Kidney (tissue), 14 donors: ENCODE data around the gene COA3. TPM values are rescaled to one million over a fixed set of nuclear protein-coding genes. Genes with fewer than 3 reads are reported as not detected.
A peak's percentile ranks its signal among the peaks of the same experiment; 100 is the strongest.

Experiments
- DNase-seq, 5 donors: peaks; one replicate each; pipeline ENCODE4 v3.0.0-alpha.2; 2013 to 2020
- FAIRE-seq: peaks from 2 replicates; lab custom pipeline; 2012; peaks lifted over from hg19 to GRCh38; lab: Jason Lieb, UNC
- H3K27ac ChIP-seq, 2 donors: one replicate each; pipeline ENCODE4 v1.7.0; 2013; ENCODE audit warnings: low read depth in 2 of 2, low read length in 2 of 2, inconsistent platforms in 1 of 2
- H3K27me3 ChIP-seq: one replicate; pipeline ENCODE4 v1.7.1; 2013; ENCODE audit warnings: low read length, inconsistent platforms; ENCODE audit not compliant: control insufficient read depth, insufficient read depth
- H3K36me3 ChIP-seq, 3 donors: one replicate each; pipeline versions ENCODE4 v1.7.0 to v1.7.1; 2013; ENCODE audit warnings: low read length in 3 of 3, control low read depth in 1 of 3, inconsistent platforms in 1 of 3; ENCODE audit not compliant: insufficient read depth in 3 of 3, control insufficient read depth in 2 of 3
- H3K4me1 ChIP-seq, 3 donors: one replicate each; pipeline versions ENCODE4 v1.7.0 to v1.7.1; 2013; ENCODE audit warnings: low read length in 3 of 3, inconsistent platforms in 1 of 3, low read depth in 1 of 3; ENCODE audit not compliant: control insufficient read depth in 2 of 3, insufficient read depth in 2 of 3
- H3K4me3 ChIP-seq, 3 donors: one replicate each; pipeline versions ENCODE4 v1.7.0 to v1.8.1; 2013; ENCODE audit warnings: low read length in 3 of 3, control low read depth in 1 of 3, inconsistent platforms in 1 of 3
- H3K9ac ChIP-seq, 3 donors: one replicate each; pipeline versions ENCODE4 v1.7.0 to v1.7.1; 2013; ENCODE audit warnings: low read length in 3 of 3, control low read depth in 1 of 3, inconsistent platforms in 1 of 3
- H3K9me3 ChIP-seq, 3 donors: one replicate each; pipeline versions ENCODE4 v1.7.0 to v1.7.1; 2013; ENCODE audit warnings: low read length in 3 of 3, control low read depth in 1 of 3, inconsistent platforms in 1 of 3; ENCODE audit not compliant: control insufficient read depth in 2 of 3, insufficient read depth in 1 of 3
- CTCF ChIP-seq: IDR thresholded peaks from 3 replicates; pipeline ENCODE4 v1.5.1; 2012; ENCODE audit warnings: mild to moderate bottlenecking, moderate library complexity, borderline replicate concordance; ENCODE audit not compliant: insufficient read depth; ENCODE audit errors: extremely low read depth
- intact Hi-C: fragments of 100-400 bp; cut with DNase I; formaldehyde crosslinking; loops from one replicate; pipeline ENCODE4 v1.11.1; 2022
- polyA plus RNA-seq: library from polyadenylated mRNA; stranded (reverse); fragments of 350-450 nt; fragmentation: Illumina TruSeq; extraction: RNeasy Lipid Tissue Mini Kit (QIAGEN cat#74804); gene quantifications from one replicate; pipeline ENCODE4 v1.2.3, GENCODE V29; 2014; ENCODE audit warnings: low read depth, low replicate concordance; ENCODE audit not compliant: insufficient read depth
- total RNA-seq: library from RNA; stranded (reverse); fragmentation: NEBNext Ultra II Directional; extraction: Animal tissue kit (Norgen Biotek cat#: 25700); gene quantifications from one replicate; pipeline ENCODE4 v1.2.1, GENCODE V29; 2021
- donor health status: control.
- donor health status: control.
- donor health status: control.
- donor health status: control.
- donor health status: control.
- donor health status: DM: yes; HTN: yes; CAD: no.
- donor health status: Normal renal cell carcinoma (clear cell type).

COA3 gene
- total and polyA plus RNA-seq, 2 donors from 2014 or later = 144 to 656 TPM

- Histone ChIP-seq H3K36me3 (peaks cover 0 to 14% (median 11%) of the 10 kb centered on the region in 3 donors), H3K27me3 (no peaks in the 10 kb centered on the region), H3K4me1 (peaks cover 0 to 9% (median 5%) of the 10 kb centered on the region in 3 donors), H3K9me3 (no peaks in the 10 kb centered on the region), H3K27ac (peak within 1 kb of the TSS; percentile 74 to 86), H3K4me3 (peak within 1 kb of the TSS; percentile 82 to 95 (median 92)), H3K9ac (peak within 1 kb of the TSS; percentile 79 to 95 (median 94))
- TF ChIP-seq CTCF = no peak
- FAIRE-seq (no peak), DNase-seq (peak; percentile 91 to 97 (median 95))
- intact Hi-C loops = no loop called here
Observed at GRCh38 chr17:42832934-42833766, 34.6 kb upstream of the COA3 start, which contains the start of gene PSME3. Gene PSME3, plus strand, starts transcription at chr17:42833397. Its CDS starts 235 bp downstream, at chr17:42833632.

- TF ChIP-seq CTCF = no peak
- H3K27ac ChIP-seq = peak overlapping the region; percentile 74 to 86
- H3K9me3 ChIP-seq = no peaks in the 10 kb centered on the region
- peaks cover 0 to 9% (median 5%) of the 10 kb centered on the region in 3 donors for H3K4me1 ChIP-seq
- peak overlapping the region; percentile 79 to 95 (median 94) for H3K9ac ChIP-seq
- peaks cover 0 to 7% (median 4%) of the 10 kb centered on the region in 3 donors for H3K36me3 ChIP-seq
- H3K27me3 ChIP-seq = no peaks in the 10 kb centered on the region
- DNase-seq (peak in 1 of 5 donors; percentile 3), FAIRE-seq (no peak)
- H3K4me3 ChIP-seq = peak overlapping the region; percentile 82 to 95 (median 92)
- intact Hi-C loops = no loop called here
Observed at GRCh38 chr17:42832213-42832933, 33.9 kb upstream of the COA3 start.

GRCh38 chr17:42830971-42831370 is 32.5 kb upstream of the COA3 start:
- intact Hi-C loops = no loop called here

More at GRCh38 chr17:42830971-42831370, 32.5 kb upstream of the COA3 start:
- Histone ChIP-seq H3K27me3 (no peaks in the 10 kb centered on the region), H3K27ac (no peak overlapping the region), H3K4me3 (no peak overlapping the region), H3K9ac (no peak overlapping the region), H3K4me1 (peaks cover 0 to 9% (median 5%) of the 10 kb centered on the region in 3 donors), H3K36me3 (peaks cover 0 to 6% (median 0%) of the 10 kb centered on the region in 3 donors), H3K9me3 (no peaks in the 10 kb centered on the region)
- TF ChIP-seq CTCF = no peak
- FAIRE-seq (no peak), DNase-seq (no peak)
